Suprapubic skin (tissue), 4 donors: Measurements from ENCODE around the gene LRRN4.

Experiments used
- EP300 ChIP-seq: sonication (generic); formaldehyde crosslinking; IDR thresholded peaks from one replicate; pipeline ENCODE4 v1.6.1; 2017; ENCODE audit warnings: antibody characterized with exemption
- POLR2A ChIP-seq, 2 donors: fragments of 450-650 bp; IDR thresholded peaks; one replicate each; pipeline ENCODE4 v1.6.1; 2017; ENCODE audit warnings: antibody characterized with exemption in 2 of 2, mild to moderate bottlenecking in 2 of 2, moderate library complexity in 2 of 2
- POLR2AphosphoS5 ChIP-seq, 3 donors: sonication (generic); formaldehyde crosslinking; IDR thresholded peaks; one replicate each; pipeline ENCODE4 v1.6.1; 2017; ENCODE audit warnings: antibody characterized with exemption in 3 of 3
- TF ChIP-seq, protein P1 (sequence below), 2 donors: fragments of 200-600 bp in 1 of 2; fragments of 450-650 bp in 1 of 2; sonication (generic) in 1 of 2; IDR thresholded peaks; one replicate each; pipeline ENCODE4 v1.5.1; 2016 to 2019; ENCODE audit warnings: antibody characterized with exemption in 2 of 2, mild to moderate bottlenecking in 1 of 2, moderate library complexity in 1 of 2

DNA sequence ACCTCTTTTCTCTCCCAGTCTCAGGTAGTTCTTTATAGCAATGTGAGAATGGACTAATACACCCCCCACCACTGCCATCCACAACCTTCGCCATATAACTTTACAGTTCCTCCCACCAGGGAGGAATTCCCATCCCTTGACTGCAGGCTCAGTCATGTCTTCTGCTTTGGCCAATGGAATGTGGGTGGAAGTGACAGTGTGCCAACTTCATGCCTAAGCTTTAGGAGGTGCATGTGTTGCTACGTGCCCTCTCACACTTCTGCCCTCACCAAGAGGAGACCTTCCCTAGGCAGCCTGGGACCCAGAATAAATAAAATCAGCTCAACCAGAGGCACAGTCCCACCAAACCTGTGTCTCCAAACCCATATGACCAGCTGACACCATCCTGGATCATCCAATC lies 33.0 kb upstream of the LRRN4 start:
- TF ChIP-seq, protein P1, sequence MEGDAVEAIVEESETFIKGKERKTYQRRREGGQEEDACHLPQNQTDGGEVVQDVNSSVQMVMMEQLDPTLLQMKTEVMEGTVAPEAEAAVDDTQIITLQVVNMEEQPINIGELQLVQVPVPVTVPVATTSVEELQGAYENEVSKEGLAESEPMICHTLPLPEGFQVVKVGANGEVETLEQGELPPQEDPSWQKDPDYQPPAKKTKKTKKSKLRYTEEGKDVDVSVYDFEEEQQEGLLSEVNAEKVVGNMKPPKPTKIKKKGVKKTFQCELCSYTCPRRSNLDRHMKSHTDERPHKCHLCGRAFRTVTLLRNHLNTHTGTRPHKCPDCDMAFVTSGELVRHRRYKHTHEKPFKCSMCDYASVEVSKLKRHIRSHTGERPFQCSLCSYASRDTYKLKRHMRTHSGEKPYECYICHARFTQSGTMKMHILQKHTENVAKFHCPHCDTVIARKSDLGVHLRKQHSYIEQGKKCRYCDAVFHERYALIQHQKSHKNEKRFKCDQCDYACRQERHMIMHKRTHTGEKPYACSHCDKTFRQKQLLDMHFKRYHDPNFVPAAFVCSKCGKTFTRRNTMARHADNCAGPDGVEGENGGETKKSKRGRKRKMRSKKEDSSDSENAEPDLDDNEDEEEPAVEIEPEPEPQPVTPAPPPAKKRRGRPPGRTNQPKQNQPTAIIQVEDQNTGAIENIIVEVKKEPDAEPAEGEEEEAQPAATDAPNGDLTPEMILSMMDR (IDR thresholded peaks at IDR 0.05), result no peak
- no peak for TF ChIP-seq POLR2AphosphoS5 (IDR thresholded peaks at IDR 0.05)
- no peak for TF ChIP-seq POLR2A (IDR thresholded peaks at IDR 0.05)
- no peak for TF ChIP-seq EP300
